Measurements from ENCODE around the gene SEL1L3.
A peak's percentile ranks its signal among the peaks of the same experiment; 100 is the strongest.

DNA sequence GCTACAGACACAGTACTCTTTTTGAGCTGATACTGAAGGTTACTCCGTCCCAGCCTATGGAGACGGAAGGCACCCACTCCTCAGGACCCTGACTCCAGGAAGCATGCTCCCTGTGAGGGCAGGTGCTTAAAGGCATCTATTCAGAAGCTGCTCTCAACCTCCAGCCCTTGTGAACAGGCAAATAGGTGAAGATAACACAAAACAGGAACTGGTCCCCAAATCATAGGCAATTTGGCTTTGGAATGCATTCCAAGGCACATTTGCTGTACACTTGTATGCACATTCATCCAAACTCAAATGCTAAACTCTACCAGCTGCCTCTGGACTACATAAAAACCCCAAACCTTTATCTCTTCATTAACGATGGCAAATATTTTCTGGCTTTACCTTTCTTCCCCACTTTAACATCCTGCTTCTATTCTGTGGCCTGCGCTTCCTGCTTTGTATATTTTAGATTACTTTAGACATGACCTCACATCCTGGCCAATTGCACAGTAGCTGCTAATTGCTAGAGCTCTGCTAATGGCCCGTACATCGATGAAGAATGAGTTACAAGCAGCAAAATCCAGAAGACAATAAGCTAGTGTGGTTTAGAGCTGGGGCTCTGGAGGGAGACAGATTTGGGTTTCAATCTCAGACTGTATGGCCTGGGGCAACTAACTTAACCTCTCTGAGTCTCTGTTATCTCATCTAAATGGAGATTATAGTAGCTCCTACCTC is 3.2 kb downstream of the SEL1L3 start:
- no peak for TF ChIP-seq ZNF10 (tag by site-specific recombination; IDR thresholded peaks at IDR 0.05)
- TF ChIP-seq, protein P1, sequence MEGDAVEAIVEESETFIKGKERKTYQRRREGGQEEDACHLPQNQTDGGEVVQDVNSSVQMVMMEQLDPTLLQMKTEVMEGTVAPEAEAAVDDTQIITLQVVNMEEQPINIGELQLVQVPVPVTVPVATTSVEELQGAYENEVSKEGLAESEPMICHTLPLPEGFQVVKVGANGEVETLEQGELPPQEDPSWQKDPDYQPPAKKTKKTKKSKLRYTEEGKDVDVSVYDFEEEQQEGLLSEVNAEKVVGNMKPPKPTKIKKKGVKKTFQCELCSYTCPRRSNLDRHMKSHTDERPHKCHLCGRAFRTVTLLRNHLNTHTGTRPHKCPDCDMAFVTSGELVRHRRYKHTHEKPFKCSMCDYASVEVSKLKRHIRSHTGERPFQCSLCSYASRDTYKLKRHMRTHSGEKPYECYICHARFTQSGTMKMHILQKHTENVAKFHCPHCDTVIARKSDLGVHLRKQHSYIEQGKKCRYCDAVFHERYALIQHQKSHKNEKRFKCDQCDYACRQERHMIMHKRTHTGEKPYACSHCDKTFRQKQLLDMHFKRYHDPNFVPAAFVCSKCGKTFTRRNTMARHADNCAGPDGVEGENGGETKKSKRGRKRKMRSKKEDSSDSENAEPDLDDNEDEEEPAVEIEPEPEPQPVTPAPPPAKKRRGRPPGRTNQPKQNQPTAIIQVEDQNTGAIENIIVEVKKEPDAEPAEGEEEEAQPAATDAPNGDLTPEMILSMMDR (tag by site-specific recombination; IDR thresholded peaks at IDR 0.05), result no peak
- TF ChIP-seq, protein P2, sequence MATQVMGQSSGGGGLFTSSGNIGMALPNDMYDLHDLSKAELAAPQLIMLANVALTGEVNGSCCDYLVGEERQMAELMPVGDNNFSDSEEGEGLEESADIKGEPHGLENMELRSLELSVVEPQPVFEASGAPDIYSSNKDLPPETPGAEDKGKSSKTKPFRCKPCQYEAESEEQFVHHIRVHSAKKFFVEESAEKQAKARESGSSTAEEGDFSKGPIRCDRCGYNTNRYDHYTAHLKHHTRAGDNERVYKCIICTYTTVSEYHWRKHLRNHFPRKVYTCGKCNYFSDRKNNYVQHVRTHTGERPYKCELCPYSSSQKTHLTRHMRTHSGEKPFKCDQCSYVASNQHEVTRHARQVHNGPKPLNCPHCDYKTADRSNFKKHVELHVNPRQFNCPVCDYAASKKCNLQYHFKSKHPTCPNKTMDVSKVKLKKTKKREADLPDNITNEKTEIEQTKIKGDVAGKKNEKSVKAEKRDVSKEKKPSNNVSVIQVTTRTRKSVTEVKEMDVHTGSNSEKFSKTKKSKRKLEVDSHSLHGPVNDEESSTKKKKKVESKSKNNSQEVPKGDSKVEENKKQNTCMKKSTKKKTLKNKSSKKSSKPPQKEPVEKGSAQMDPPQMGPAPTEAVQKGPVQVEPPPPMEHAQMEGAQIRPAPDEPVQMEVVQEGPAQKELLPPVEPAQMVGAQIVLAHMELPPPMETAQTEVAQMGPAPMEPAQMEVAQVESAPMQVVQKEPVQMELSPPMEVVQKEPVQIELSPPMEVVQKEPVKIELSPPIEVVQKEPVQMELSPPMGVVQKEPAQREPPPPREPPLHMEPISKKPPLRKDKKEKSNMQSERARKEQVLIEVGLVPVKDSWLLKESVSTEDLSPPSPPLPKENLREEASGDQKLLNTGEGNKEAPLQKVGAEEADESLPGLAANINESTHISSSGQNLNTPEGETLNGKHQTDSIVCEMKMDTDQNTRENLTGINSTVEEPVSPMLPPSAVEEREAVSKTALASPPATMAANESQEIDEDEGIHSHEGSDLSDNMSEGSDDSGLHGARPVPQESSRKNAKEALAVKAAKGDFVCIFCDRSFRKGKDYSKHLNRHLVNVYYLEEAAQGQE (tag by site-specific recombination; IDR thresholded peaks at IDR 0.05), result no peak
- no peak for TF ChIP-seq ZNF114 (tag by site-specific recombination; IDR thresholded peaks at IDR 0.05)
- no peak for TF ChIP-seq TCF7L2 (IDR thresholded peaks at IDR 0.05; ENCODE audit: borderline replicate concordance, low read depth, low read length)
- no peak for TF ChIP-seq ZNF133 (tag by site-specific recombination; IDR thresholded peaks at IDR 0.05)
- TF ChIP-seq ZNF184 (tag by site-specific recombination; IDR thresholded peaks at IDR 0.05), result no peak
- TF ChIP-seq, protein P3, sequence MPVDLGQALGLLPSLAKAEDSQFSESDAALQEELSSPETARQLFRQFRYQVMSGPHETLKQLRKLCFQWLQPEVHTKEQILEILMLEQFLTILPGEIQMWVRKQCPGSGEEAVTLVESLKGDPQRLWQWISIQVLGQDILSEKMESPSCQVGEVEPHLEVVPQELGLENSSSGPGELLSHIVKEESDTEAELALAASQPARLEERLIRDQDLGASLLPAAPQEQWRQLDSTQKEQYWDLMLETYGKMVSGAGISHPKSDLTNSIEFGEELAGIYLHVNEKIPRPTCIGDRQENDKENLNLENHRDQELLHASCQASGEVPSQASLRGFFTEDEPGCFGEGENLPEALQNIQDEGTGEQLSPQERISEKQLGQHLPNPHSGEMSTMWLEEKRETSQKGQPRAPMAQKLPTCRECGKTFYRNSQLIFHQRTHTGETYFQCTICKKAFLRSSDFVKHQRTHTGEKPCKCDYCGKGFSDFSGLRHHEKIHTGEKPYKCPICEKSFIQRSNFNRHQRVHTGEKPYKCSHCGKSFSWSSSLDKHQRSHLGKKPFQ (tag by site-specific recombination; IDR thresholded peaks at IDR 0.05), result no peak
- TF ChIP-seq ZNF24 (tag by site-specific recombination; IDR thresholded peaks at IDR 0.05), result no peak
- no peak for TF ChIP-seq ZNF777 (tag by site-specific recombination; IDR thresholded peaks at IDR 0.05; ENCODE audit: borderline replicate concordance)
- TF ChIP-seq ZNF169 (tag by site-specific recombination; IDR thresholded peaks at IDR 0.05), result no peak
- 0 out of 2 replicates have a peak, but pooled peaks have one; percentile 18 for TF ChIP-seq ZBTB17 (tag by site-specific recombination; IDR thresholded peaks at IDR 0.05)
- no peak for TF ChIP-seq ZNF660 (tag by site-specific recombination; IDR thresholded peaks at IDR 0.05)
